ENCODE data around the gene THEM5.

The THEM5 gene

GRCh38 chr1:151839457-151840403 lies 13.8 kb downstream of the THEM5 start, which contains the start of gene C2CD4D:
Gene C2CD4D (minus strand): TSS chr1:151839820. CDS start chr1:151838989, 831 bp downstream.
- peak; percentile 71 for DNase-seq (ENCODE audit: low read depth)

- DNase-seq (ENCODE audit: low read depth), result no peak
These were observed 14.5 kb downstream of the THEM5 start for GRCh38 chr1:151839082-151839412.

GRCh38 chr1:151838222-151839081 lies 15.1 kb downstream of the THEM5 start:
- DNase-seq (ENCODE audit: low read depth), result peak; percentile 41

GRCh38 chr1:151837884-151838221 lies 15.7 kb downstream of the THEM5 start:
- no peak for DNase-seq (ENCODE audit: low read depth)

GRCh38 chr1:151837197-151837596 lies 16.3 kb downstream of the THEM5 start:
- DNase-seq (ENCODE audit: low read depth), result peak; percentile 52

GRCh38 chr1:151835596-151835995 lies 17.9 kb downstream of the THEM5 start:
- no peak for DNase-seq (ENCODE audit: low read depth)

- DNase-seq (ENCODE audit: low read depth), result no peak
These were observed 19.3 kb downstream of the THEM5 start for GRCh38 chr1:151834239-151834638.

GRCh38 chr1:151833172-151833900 lies 20.2 kb downstream of the THEM5 start:
- DNase-seq (ENCODE audit: low read depth), result no peak

- no peak for DNase-seq (ENCODE audit: low read depth)
These were observed 21.1 kb downstream of the THEM5 start for GRCh38 chr1:151832318-151832980.

GRCh38 chr1:151831605-151832004 lies 21.9 kb downstream of the THEM5 start, which contains the start of gene RORC:
Gene RORC (minus strand): TSS chr1:151831802. CDS start chr1:151831764, 38 bp downstream.
- no peak for DNase-seq (ENCODE audit: low read depth)

GRCh38 chr1:151831256-151831591 lies 22.3 kb downstream of the THEM5 start:
- no peak for DNase-seq (ENCODE audit: low read depth)

- no peak for DNase-seq (ENCODE audit: low read depth)
These were observed 23.5 kb downstream of the THEM5 start for GRCh38 chr1:151830055-151830454.

- no peak for DNase-seq (ENCODE audit: low read depth)
These were observed 24.0 kb downstream of the THEM5 start for GRCh38 chr1:151829352-151830046.

GRCh38 chr1:151828921-151829320 lies 24.6 kb downstream of the THEM5 start:
- DNase-seq (ENCODE audit: low read depth), result no peak

- no peak for DNase-seq (ENCODE audit: low read depth)
These were observed 25.7 kb downstream of the THEM5 start for GRCh38 chr1:151827853-151828252.

- DNase-seq (ENCODE audit: low read depth), result peak; percentile 50
These were observed 27.5 kb downstream of the THEM5 start for GRCh38 chr1:151825751-151826660.

GRCh38 chr1:151825204-151825603 lies 28.3 kb downstream of the THEM5 start:
- no peak for DNase-seq (ENCODE audit: low read depth)

- DNase-seq (ENCODE audit: low read depth), result no peak
These were observed 30.3 kb downstream of the THEM5 start for GRCh38 chr1:151823175-151823574.

- DNase-seq (ENCODE audit: low read depth), result peak; percentile 35
These were observed 31.1 kb downstream of the THEM5 start for GRCh38 chr1:151822404-151822803.

GRCh38 chr1:151820940-151821339 lies 32.6 kb downstream of the THEM5 start:
- peak; percentile 40 for DNase-seq (ENCODE audit: low read depth)
